H9 (cell line): Measurements from ENCODE around the gene BFSP1. TPM values are rescaled to one million over a fixed set of nuclear protein-coding genes. Genes with fewer than 3 reads are reported as not detected.
A peak's percentile ranks its signal among the peaks of the same experiment; 100 is the strongest.

Experiments used
- DNase-seq: peaks from one replicate; pipeline ENCODE4 v3.0.0-alpha.2; 2017
- H2AFZ ChIP-seq: one replicate; pipeline ENCODE4 v1.6.1; 2013; ENCODE audit warnings: mild to moderate bottlenecking, low read length, control low read depth, moderate library complexity
- H2AK5ac ChIP-seq: 2 replicates; pipeline ENCODE4 v1.6.1; 2013; ENCODE audit warnings: low read length, control low read depth, mixed read lengths; ENCODE audit not compliant: insufficient read length
- H2BK120ac ChIP-seq: one replicate; pipeline ENCODE4 v1.6.1; 2013; ENCODE audit warnings: low read depth, mild to moderate bottlenecking, low read length, control low read depth, inconsistent platforms; ENCODE audit not compliant: poor library complexity, severe bottlenecking
- H2BK12ac ChIP-seq: 2 replicates; pipeline ENCODE4 v1.6.1; 2013; ENCODE audit warnings: low read length, control low read depth, mixed read lengths, low read depth; ENCODE audit not compliant: insufficient read length
- H2BK15ac ChIP-seq: 2 replicates; pipeline ENCODE4 v1.6.1; 2013; ENCODE audit warnings: low read depth, low read length, control low read depth
- H2BK20ac ChIP-seq: one replicate; pipeline ENCODE4 v1.6.1; 2013; ENCODE audit warnings: low read depth, mild to moderate bottlenecking, low read length, control low read depth, inconsistent platforms; ENCODE audit not compliant: poor library complexity, severe bottlenecking
- H2BK5ac ChIP-seq: 2 replicates; pipeline ENCODE4 v1.6.1; 2013; ENCODE audit warnings: low read length, control low read depth, mixed read lengths; ENCODE audit not compliant: insufficient read length
- H3K14ac ChIP-seq: 2 replicates; pipeline ENCODE4 v1.6.1; 2013; ENCODE audit warnings: low read length, control low read depth; ENCODE audit not compliant: insufficient read depth
- H3K18ac ChIP-seq: 2 replicates; pipeline ENCODE4 v1.6.1; 2013; ENCODE audit warnings: low read depth, mild to moderate bottlenecking, mixed read lengths, low read length, control low read depth; ENCODE audit not compliant: insufficient read length
- H3K23ac ChIP-seq: 2 replicates; pipeline ENCODE4 v1.6.1; 2013; ENCODE audit warnings: low read length, control low read depth, mixed read lengths, low read depth; ENCODE audit not compliant: insufficient read length
- H3K23me2 ChIP-seq: 2 replicates; pipeline ENCODE4 v1.6.1; 2013; ENCODE audit warnings: low read depth, mild to moderate bottlenecking, mixed read lengths, low read length, control low read depth; ENCODE audit not compliant: insufficient read length, poor library complexity, severe bottlenecking
- H3K27ac ChIP-seq: 2 replicates; pipeline ENCODE4 v1.5.1; 2013; ENCODE audit warnings: low read length, control low read depth, mixed read lengths, low read depth; ENCODE audit not compliant: insufficient read length
- H3K27me3 ChIP-seq: 2 replicates; pipeline ENCODE4 v1.6.1; 2013; ENCODE audit warnings: low read length, control low read depth, inconsistent platforms; ENCODE audit not compliant: insufficient read depth
- H3K4ac ChIP-seq: 2 replicates; pipeline ENCODE4 v1.6.1; 2013; ENCODE audit warnings: low read depth, mild to moderate bottlenecking, control low read depth, inconsistent platforms, low read length, moderate library complexity
- H3K4me1 ChIP-seq: 2 replicates; pipeline ENCODE4 v1.6.1; 2013; ENCODE audit warnings: low read length, control low read depth, inconsistent platforms; ENCODE audit not compliant: insufficient read depth
- H3K4me2 ChIP-seq: 2 replicates; pipeline ENCODE4 v1.6.1; 2013; ENCODE audit warnings: low read length, control low read depth, mixed read lengths; ENCODE audit not compliant: insufficient read length, insufficient read depth
- H3K56ac ChIP-seq: 2 replicates; pipeline ENCODE4 v1.6.1; 2013; ENCODE audit warnings: low read depth, mild to moderate bottlenecking, mixed read lengths, low read length, control low read depth; ENCODE audit not compliant: insufficient read length
- H3K79me1 ChIP-seq: 2 replicates; pipeline ENCODE4 v1.6.1; 2013; ENCODE audit warnings: low read depth, mild to moderate bottlenecking, moderate library complexity, low read length, control low read depth, inconsistent platforms; ENCODE audit not compliant: insufficient read depth, poor library complexity, severe bottlenecking
- H3K79me2 ChIP-seq: 2 replicates; pipeline ENCODE4 v1.6.1; 2013; ENCODE audit warnings: low read length, control low read depth, inconsistent platforms; ENCODE audit not compliant: insufficient read depth
- H3K9ac ChIP-seq: 2 replicates; pipeline ENCODE4 v1.6.1; 2013; ENCODE audit warnings: low read length, control low read depth, mixed read lengths; ENCODE audit not compliant: insufficient read length; ENCODE audit errors: extremely low read depth
- H3K9me3 ChIP-seq: one replicate; pipeline ENCODE4 v1.6.1; 2013; ENCODE audit warnings: low read depth, low read length, inconsistent platforms; ENCODE audit not compliant: control insufficient read depth
- H3T11ph ChIP-seq: one replicate; pipeline ENCODE4 v1.6.1; 2013; ENCODE audit warnings: mild to moderate bottlenecking, low read length, control low read depth, inconsistent platforms
- H4K20me1 ChIP-seq: one replicate; pipeline ENCODE4 v1.6.1; 2013; ENCODE audit not compliant: control insufficient read depth, insufficient read length, insufficient read depth
- H4K5ac ChIP-seq: 2 replicates; pipeline ENCODE4 v1.6.1; 2013; ENCODE audit warnings: low read depth, mild to moderate bottlenecking, mixed read lengths, low read length, control low read depth; ENCODE audit not compliant: insufficient read length
- H4K8ac ChIP-seq: replicated peaks from 2 replicates; pipeline ENCODE4 v1.6.1; 2013; ENCODE audit warnings: low read length, control low read depth, mixed read lengths, low read depth; ENCODE audit not compliant: insufficient read length
- H4K91ac ChIP-seq: 2 replicates; pipeline ENCODE4 v1.6.1; 2013; ENCODE audit warnings: low read depth, mild to moderate bottlenecking, moderate library complexity, mixed read lengths, low read length, control low read depth; ENCODE audit not compliant: insufficient read length
- H3K27ac Mint-ChIP-seq, 3 experiments: 2 replicates in 2 of 3; 3 replicates in 1 of 3; pipeline ENCODE4 v1.8.0; 2020 to 2021; ENCODE audit warnings: mixed read lengths in 3 of 3, mild to moderate bottlenecking in 1 of 3, moderate library complexity in 1 of 3
- H3K27me3 Mint-ChIP-seq: 2 replicates; pipeline ENCODE4 v1.8.0; 2021; ENCODE audit warnings: low read depth, mild to moderate bottlenecking, moderate library complexity, mixed read lengths
- H3K36me3 Mint-ChIP-seq, 3 experiments: 2 replicates in 2 of 3; 3 replicates in 1 of 3; pipeline ENCODE4 v1.8.0; 2020 to 2021; ENCODE audit warnings: low read depth in 3 of 3, mixed read lengths in 3 of 3; ENCODE audit not compliant: insufficient read depth in 1 of 3
- H3K4me1 Mint-ChIP-seq, 2 experiments: 2 replicates each; pipeline ENCODE4 v1.8.0; 2020; ENCODE audit warnings: mixed read lengths in 2 of 2
- H3K4me3 Mint-ChIP-seq, 2 experiments: 2 replicates in 1 of 2; 3 replicates in 1 of 2; pipeline ENCODE4 v1.8.0; 2020 to 2021; ENCODE audit warnings: mild to moderate bottlenecking in 2 of 2, mixed read lengths in 2 of 2, moderate library complexity in 1 of 2
- H3K9me3 Mint-ChIP-seq, 2 experiments: 2 replicates in 1 of 2; 3 replicates in 1 of 2; pipeline ENCODE4 v1.8.0; 2020; ENCODE audit warnings: mild to moderate bottlenecking in 2 of 2, mixed read lengths in 2 of 2, moderate library complexity in 1 of 2
- WGBS: extraction: QIAGEN DNeasy Blood & Tissue Kit; methylation state at CpG from one replicate; pipeline ENCODE4 v1.1.7; 2013; ENCODE audit warnings: missing lambda C conversion rate, low lambda C conversion rate, mixed read lengths; ENCODE audit not compliant: insufficient read length; ENCODE audit errors: extremely low coverage; 5-methylcytosine and 5-hydroxymethylcytosine counted together
- total RNA-seq: library from RNA; stranded (reverse); gene quantifications from 2 replicates; pipeline ENCODE4 v1.2.1, GENCODE V29; 2021
- TF ChIP-seq, protein P1 (sequence below): fragments of 200-600 bp; sonication (generic); conservative IDR thresholded peaks from 3 replicates; pipeline ENCODE4 v1.8.0; 2021; ENCODE audit warnings: antibody characterized with exemption, mild to moderate bottlenecking

The BFSP1 gene
- total RNA-seq, 1 experiment from 2014 or later: 9.4 TPM

- no peak overlapping the region for H2BK12ac ChIP-seq
- H2BK20ac ChIP-seq: no peak overlapping the region
- H3K4me1 ChIP-seq: no peaks in the 10 kb centered on the region
- no peaks in the 10 kb centered on the region for H4K20me1 ChIP-seq
- WGBS: no CpG with 5 or more reads among the region's 19 CpGs
- no peak overlapping the region for H2AFZ ChIP-seq
- peaks cover 5% of the 10 kb centered on the region for H3K23me2 ChIP-seq
- H4K91ac ChIP-seq: no peak overlapping the region
- Mint-ChIP-seq H3K27me3 (peaks cover 9% of the 10 kb centered on the region), H3K36me3 (no peaks in the 10 kb centered on the region; a peak in 1 of 7 replicates), H3K4me3 (peak overlapping the region; percentile 59 to 72; a peak in 3 of 5 replicates), H3K9me3 (no peaks in the 10 kb centered on the region), H3K27ac (no peak overlapping the region), H3K4me1 (peaks cover 17 to 23% of the 10 kb centered on the region in 2 experiments)
- H3K4ac ChIP-seq: no peak overlapping the region
- no peak overlapping the region for H3K56ac ChIP-seq
- no peaks in the 10 kb centered on the region for H3K79me2 ChIP-seq
- H4K5ac ChIP-seq: no peak overlapping the region
- no peak overlapping the region for H2AK5ac ChIP-seq
- H3K27me3 ChIP-seq: no peaks in the 10 kb centered on the region; the same call in 1 of the 2 replicates
- no peak overlapping the region for H2BK5ac ChIP-seq
- H2BK15ac ChIP-seq: no peak overlapping the region
- H4K8ac ChIP-seq: no peak overlapping the region
- peak overlapping the region; percentile 57 for H3K4me2 ChIP-seq
- no peak overlapping the region for H3T11ph ChIP-seq
- H3K27ac ChIP-seq: no peak overlapping the region
- no peaks in the 10 kb centered on the region for H3K9me3 ChIP-seq
- H3K79me1 ChIP-seq: no peaks in the 10 kb centered on the region
- no peak overlapping the region for H3K14ac ChIP-seq
- H3K9ac ChIP-seq: no peak overlapping the region
- H2BK120ac ChIP-seq: no peak overlapping the region
- no peak overlapping the region for H3K23ac ChIP-seq
- TF ChIP-seq, protein P1, sequence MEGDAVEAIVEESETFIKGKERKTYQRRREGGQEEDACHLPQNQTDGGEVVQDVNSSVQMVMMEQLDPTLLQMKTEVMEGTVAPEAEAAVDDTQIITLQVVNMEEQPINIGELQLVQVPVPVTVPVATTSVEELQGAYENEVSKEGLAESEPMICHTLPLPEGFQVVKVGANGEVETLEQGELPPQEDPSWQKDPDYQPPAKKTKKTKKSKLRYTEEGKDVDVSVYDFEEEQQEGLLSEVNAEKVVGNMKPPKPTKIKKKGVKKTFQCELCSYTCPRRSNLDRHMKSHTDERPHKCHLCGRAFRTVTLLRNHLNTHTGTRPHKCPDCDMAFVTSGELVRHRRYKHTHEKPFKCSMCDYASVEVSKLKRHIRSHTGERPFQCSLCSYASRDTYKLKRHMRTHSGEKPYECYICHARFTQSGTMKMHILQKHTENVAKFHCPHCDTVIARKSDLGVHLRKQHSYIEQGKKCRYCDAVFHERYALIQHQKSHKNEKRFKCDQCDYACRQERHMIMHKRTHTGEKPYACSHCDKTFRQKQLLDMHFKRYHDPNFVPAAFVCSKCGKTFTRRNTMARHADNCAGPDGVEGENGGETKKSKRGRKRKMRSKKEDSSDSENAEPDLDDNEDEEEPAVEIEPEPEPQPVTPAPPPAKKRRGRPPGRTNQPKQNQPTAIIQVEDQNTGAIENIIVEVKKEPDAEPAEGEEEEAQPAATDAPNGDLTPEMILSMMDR: no peak
- no peak for DNase-seq
- no peak overlapping the region for H3K18ac ChIP-seq
Observed at GRCh38 chr20:17505636-17506517, 25.3 kb downstream of the BFSP1 start.
